ENCODE data around the gene STK38.

DNA sequence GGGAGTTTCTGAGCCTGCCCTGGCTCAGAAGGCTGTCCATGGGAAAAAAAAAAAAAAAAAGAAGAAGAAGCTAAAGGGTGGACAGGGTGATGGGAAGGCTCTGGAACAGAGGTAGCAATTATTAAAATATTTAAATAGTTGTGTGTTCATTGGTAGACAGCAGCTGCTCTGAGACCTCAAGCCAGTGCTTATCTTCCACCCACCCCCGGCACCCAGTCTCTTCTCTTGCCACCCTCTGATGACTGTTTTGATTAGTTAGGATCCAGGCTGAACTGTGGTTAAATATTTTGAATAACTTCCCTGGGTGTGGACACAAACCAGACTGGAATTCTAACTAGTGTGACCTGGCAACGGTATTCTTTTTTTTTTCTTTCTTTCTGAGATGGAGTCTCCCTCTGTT, 30.0 kb upstream of the STK38 start:
- TF ChIP-seq, protein P1, sequence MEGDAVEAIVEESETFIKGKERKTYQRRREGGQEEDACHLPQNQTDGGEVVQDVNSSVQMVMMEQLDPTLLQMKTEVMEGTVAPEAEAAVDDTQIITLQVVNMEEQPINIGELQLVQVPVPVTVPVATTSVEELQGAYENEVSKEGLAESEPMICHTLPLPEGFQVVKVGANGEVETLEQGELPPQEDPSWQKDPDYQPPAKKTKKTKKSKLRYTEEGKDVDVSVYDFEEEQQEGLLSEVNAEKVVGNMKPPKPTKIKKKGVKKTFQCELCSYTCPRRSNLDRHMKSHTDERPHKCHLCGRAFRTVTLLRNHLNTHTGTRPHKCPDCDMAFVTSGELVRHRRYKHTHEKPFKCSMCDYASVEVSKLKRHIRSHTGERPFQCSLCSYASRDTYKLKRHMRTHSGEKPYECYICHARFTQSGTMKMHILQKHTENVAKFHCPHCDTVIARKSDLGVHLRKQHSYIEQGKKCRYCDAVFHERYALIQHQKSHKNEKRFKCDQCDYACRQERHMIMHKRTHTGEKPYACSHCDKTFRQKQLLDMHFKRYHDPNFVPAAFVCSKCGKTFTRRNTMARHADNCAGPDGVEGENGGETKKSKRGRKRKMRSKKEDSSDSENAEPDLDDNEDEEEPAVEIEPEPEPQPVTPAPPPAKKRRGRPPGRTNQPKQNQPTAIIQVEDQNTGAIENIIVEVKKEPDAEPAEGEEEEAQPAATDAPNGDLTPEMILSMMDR (IDR thresholded peaks at IDR 0.05), result no peak
- TF ChIP-seq EZH2 (IDR thresholded peaks at IDR 0.05; ENCODE audit: borderline replicate concordance, insufficient read depth, low read depth, low read length, poor library complexity, severe bottlenecking), result no peak

All from B cell (primary cell).